H1 (cell line): ENCODE measurements around the gene CBLB. TPM values are rescaled to one million over a fixed set of nuclear protein-coding genes. Genes with fewer than 3 reads are reported as not detected.

Source experiments
- CTCF ChIA-PET: fragments of 300-600 bp; sonication (Branson Sonifier 250); formaldehyde crosslinking; loops from one replicate; lab custom pipeline; 2021; ENCODE audit not compliant: partially characterized antibody; lab: Charles Lee
- POLR2A ChIA-PET: fragments of 300-600 bp; sonication (Branson Sonifier 250); formaldehyde crosslinking; loops from one replicate; lab custom pipeline; 2021; ENCODE audit warnings: inconsistent platforms; ENCODE audit not compliant: partially characterized antibody; lab: Charles Lee
- DNase-seq, 2 experiments: peaks; one replicate each; pipeline versions ENCODE4 v3.0.0 to v3.0.0-alpha.2; 2010 to 2022; ENCODE audit warnings: low spot score in 2 of 2, low read depth in 1 of 2, mixed read lengths in 1 of 2
- FAIRE-seq: peaks from 2 replicates; lab custom pipeline; 2011; peaks lifted over from hg19 to GRCh38; lab: Jason Lieb, UNC
- H2AFZ ChIP-seq: 2 replicates; pipeline ENCODE4 v1.8.1; 2012; ENCODE audit warnings: low read length, inconsistent platforms
- H2AK5ac ChIP-seq: 2 replicates; pipeline ENCODE4 v1.6.1; 2013; ENCODE audit warnings: low read depth, low read length
- H2BK120ac ChIP-seq: replicated peaks from 2 replicates; pipeline ENCODE3; 2013; ENCODE audit warnings: low read depth, low read length, inconsistent platforms
- H2BK12ac ChIP-seq: 2 replicates; pipeline ENCODE4 v1.6.1; 2013; ENCODE audit warnings: low read depth, low read length
- H2BK15ac ChIP-seq: 2 replicates; pipeline ENCODE4 v1.6.1; 2013; ENCODE audit warnings: low read length
- H2BK20ac ChIP-seq: 2 replicates; pipeline ENCODE4 v1.6.1; 2013; ENCODE audit warnings: low read length
- H2BK5ac ChIP-seq: 2 replicates; pipeline ENCODE4 v1.6.1; 2013; ENCODE audit warnings: low read depth, low read length
- H3K14ac ChIP-seq: 2 replicates; pipeline ENCODE4 v1.6.1; 2013; ENCODE audit warnings: inconsistent platforms; ENCODE audit not compliant: insufficient read length
- H3K18ac ChIP-seq: 2 replicates; pipeline ENCODE4 v1.6.1; 2013; ENCODE audit warnings: low read length; ENCODE audit errors: extremely low read depth
- H3K23ac ChIP-seq: 2 replicates; pipeline ENCODE4 v1.6.1; 2013; ENCODE audit warnings: inconsistent platforms; ENCODE audit not compliant: insufficient read length
- H3K23me2 ChIP-seq: 2 replicates; pipeline ENCODE4 v1.6.1; 2013; ENCODE audit warnings: low read depth, low read length
- H3K27ac ChIP-seq: 2 replicates; pipeline ENCODE4 v1.6.1; 2011; ENCODE audit warnings: low read depth, low read length, inconsistent platforms
- H3K27me3 ChIP-seq, 4 experiments: replicated peaks in 1 of 4; 1 replicate in 1 of 4; 2 replicates in 3 of 4; pipeline versions ENCODE4 v1.6.1 to v1.8.1; 2011 to 2013; ENCODE audit warnings: low read length in 3 of 4, mild to moderate bottlenecking in 3 of 4, inconsistent platforms in 2 of 4, mixed read lengths in 2 of 4, moderate library complexity in 1 of 4; ENCODE audit not compliant: control insufficient read depth in 3 of 4, insufficient read depth in 3 of 4; ENCODE audit errors: extremely low read depth in 1 of 4
- H3K36me3 ChIP-seq, 4 experiments: 2 replicates each; pipeline versions ENCODE4 v1.6.1 to v1.8.1; 2011 to 2013; ENCODE audit warnings: mild to moderate bottlenecking in 4 of 4, low read length in 3 of 4, moderate library complexity in 2 of 4, control low read depth in 1 of 4, inconsistent platforms in 1 of 4; ENCODE audit not compliant: insufficient read depth in 4 of 4, control insufficient read depth in 2 of 4
- H3K4ac ChIP-seq: replicated peaks from 2 replicates; pipeline ENCODE3; 2013; ENCODE audit warnings: low read length, low read depth, mixed read lengths, inconsistent platforms; ENCODE audit not compliant: insufficient read length
- H3K4me1 ChIP-seq, 4 experiments: replicated peaks in 1 of 4; 1 replicate in 1 of 4; 2 replicates in 3 of 4; pipeline versions ENCODE4 v1.6.1 to v1.8.1; 2011 to 2013; ENCODE audit warnings: low read length in 3 of 4, inconsistent platforms in 2 of 4, mixed read lengths in 1 of 4; ENCODE audit not compliant: insufficient read depth in 4 of 4, control insufficient read depth in 3 of 4
- H3K4me2 ChIP-seq, 2 experiments: 2 replicates each; pipeline versions ENCODE4 v1.6.1 to v1.8.1; 2011 to 2013; ENCODE audit warnings: low read depth in 2 of 2, low read length in 2 of 2, control low read depth in 1 of 2, inconsistent platforms in 1 of 2, mild to moderate bottlenecking in 1 of 2; ENCODE audit not compliant: insufficient read depth in 1 of 2
- H3K4me3 ChIP-seq, 4 experiments: fragments of 200-600, 300-600 bp in 1 of 4; sonication (generic), shearing (Covaris generic), sonication (Bioruptor Twin) in 1 of 4; 2 replicates each; pipeline versions ENCODE4 v1.5.1 to v1.8.1; 2011 to 2016; ENCODE audit warnings: low read length in 4 of 4, low read depth in 3 of 4, control low read depth in 2 of 4, inconsistent platforms in 2 of 4, mild to moderate bottlenecking in 2 of 4, mixed read lengths in 1 of 4, moderate library complexity in 1 of 4; ENCODE audit not compliant: insufficient read depth in 2 of 4; ENCODE audit errors: extremely low read depth in 1 of 4
- H3K56ac ChIP-seq: replicated peaks from 2 replicates; pipeline ENCODE3; 2013; ENCODE audit warnings: low read depth, mild to moderate bottlenecking, mixed read lengths, low read length, inconsistent platforms; ENCODE audit not compliant: insufficient read length
- H3K79me1 ChIP-seq: 2 replicates; pipeline ENCODE4 v1.6.1; 2013; ENCODE audit warnings: low read depth, low read length, control low read depth
- H3K79me2 ChIP-seq, 2 experiments: 2 replicates each; pipeline versions ENCODE4 v1.6.1 to v1.8.1; 2012 to 2013; ENCODE audit warnings: low read length in 2 of 2, mild to moderate bottlenecking in 2 of 2, inconsistent platforms in 1 of 2; ENCODE audit not compliant: insufficient read depth in 2 of 2, control insufficient read depth in 1 of 2
- H3K9ac ChIP-seq, 4 experiments: replicated peaks in 1 of 4; 1 replicate in 1 of 4; 2 replicates in 3 of 4; pipeline versions ENCODE4 v1.6.1 to v1.8.1; 2011 to 2013; ENCODE audit warnings: low read depth in 3 of 4, low read length in 3 of 4, control low read depth in 2 of 4, mild to moderate bottlenecking in 2 of 4, moderate library complexity in 2 of 4, inconsistent platforms in 1 of 4; ENCODE audit errors: extremely low read depth in 1 of 4
- H3K9me3 ChIP-seq, 2 experiments: 2 replicates each; pipeline versions ENCODE4 v1.6.1 to v1.8.1; 2012 to 2013; ENCODE audit warnings: mild to moderate bottlenecking in 2 of 2, moderate library complexity in 2 of 2, control low read depth in 1 of 2, inconsistent platforms in 1 of 2, low read depth in 1 of 2, low read length in 1 of 2, mixed read lengths in 1 of 2; ENCODE audit not compliant: insufficient read depth in 2 of 2
- H4K20me1 ChIP-seq, 2 experiments: replicated peaks in 1 of 2; 2 replicates each; pipeline versions ENCODE3 to v1.8.1; 2011 to 2013; ENCODE audit warnings: inconsistent platforms in 2 of 2, low read length in 2 of 2, mild to moderate bottlenecking in 1 of 2; ENCODE audit not compliant: insufficient read depth in 2 of 2, control insufficient read depth in 1 of 2
- H4K5ac ChIP-seq: 2 replicates; pipeline ENCODE4 v1.6.1; 2013; ENCODE audit warnings: low read length, low read depth, mixed read lengths, inconsistent platforms; ENCODE audit not compliant: insufficient read length
- H4K8ac ChIP-seq: 2 replicates; pipeline ENCODE4 v1.8.0; 2013; ENCODE audit warnings: mild to moderate bottlenecking, moderate library complexity, low read length, inconsistent platforms; ENCODE audit not compliant: insufficient read depth; ENCODE audit errors: extremely low read depth
- H4K91ac ChIP-seq: replicated peaks from 2 replicates; pipeline ENCODE3; 2013; ENCODE audit warnings: low read length, mixed read lengths, inconsistent platforms; ENCODE audit not compliant: insufficient read length
- NANOG ChIP-seq: IDR thresholded peaks from 2 replicates; pipeline ENCODE4 v1.6.1; 2011; ENCODE audit warnings: low read length, low read depth, mild to moderate bottlenecking, inconsistent platforms; ENCODE audit not compliant: insufficient read depth, poor library complexity, severe bottlenecking
- whole genome bisulfite sequencing, 2 experiments: shearing (Covaris generic) in 1 of 2; methylation state at CpG; one replicate each; pipeline versions ENCODE4 v1.1.6 to v1.1.7; 2013 to 2015; ENCODE audit warnings: low lambda C conversion rate in 2 of 2, mixed read lengths in 2 of 2, inconsistent platforms in 1 of 2, low coverage in 1 of 2, missing lambda C conversion rate in 1 of 2; ENCODE audit not compliant: insufficient replicate concordance in 2 of 2, insufficient coverage in 1 of 2, insufficient read length in 1 of 2; ENCODE audit errors: extremely low coverage in 1 of 2, missing lambda C conversion rate in 1 of 2; 5-methylcytosine and 5-hydroxymethylcytosine counted together
- polyA plus RNA-seq, 7 experiments: library from polyadenylated mRNA; depleted of rRNA in 3 of 7; stranded (reverse) in 5 of 7; unstranded in 2 of 7; fragments of >200 nt in 5 of 7; fragments of 200-250 nt in 2 of 7; gene quantifications; 1 replicate in 5 of 7; 2 replicates in 1 of 7; 4 replicates in 1 of 7; pipeline versions ENCODE4 v1.2.1 to v1.2.3, GENCODE V29; 2011 to 2013; ENCODE audit warnings: missing spikeins in 2 of 7, mixed read lengths in 2 of 7
- total RNA-seq: library from RNA; stranded (reverse); fragmentation: NEBNext Ultra II Directional; extraction: Animal tissue kit (Norgen Biotek cat#: 25700); gene quantifications from 2 replicates; pipeline ENCODE4 v1.2.1, GENCODE V29; 2021

CBLB gene
- total and polyA plus RNA-seq, 2 of the 8 experiments (the other 6 are each of a cell fraction or from before 2014, with no cell fraction given) = 14.5 to 26.0 TPM

DNA sequence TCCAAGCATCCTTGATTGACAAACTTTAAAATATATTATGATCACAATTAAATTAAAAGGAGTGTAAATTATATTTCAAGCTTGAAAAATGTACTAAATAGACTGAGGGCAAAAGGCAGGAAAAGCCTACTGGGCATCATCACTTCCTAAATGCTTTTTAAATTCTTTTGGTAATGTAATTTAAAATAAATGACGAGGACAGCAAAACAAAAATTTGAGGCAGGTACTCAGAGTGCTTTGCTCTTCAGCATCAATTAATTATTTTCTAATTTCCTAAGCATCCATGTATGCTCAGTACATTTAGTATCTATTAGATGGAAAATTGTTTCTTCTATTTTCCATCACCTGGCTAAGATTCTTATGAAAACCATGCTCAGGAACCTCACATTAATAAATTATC is 5.2 kb downstream of the CBLB start:
- Histone ChIP-seq H2BK15ac (no peak overlapping the region), H3K18ac (no peak overlapping the region), H3K4me3 (no peak overlapping the region), H3K4me1 (no peaks in the 10 kb centered on the region; a peak in 1 of 7 replicates), H2AK5ac (no peak overlapping the region), H3K4ac (no peak overlapping the region), H4K91ac (no peak overlapping the region), H4K8ac (no peak overlapping the region), H2BK120ac (no peak overlapping the region), H3K27ac (no peak overlapping the region), H3K79me2 (peaks cover 0 to 86% of the 10 kb centered on the region in 2 experiments; a peak in 3 of 4 replicates), H3K23ac (no peak overlapping the region), H4K20me1 (no peaks in the 10 kb centered on the region), H3K23me2 (peaks cover 6% of the 10 kb centered on the region; the same call in 1 of the 2 replicates), H3K14ac (no peak overlapping the region), H2BK12ac (no peak overlapping the region), H3K9ac (no peak overlapping the region), H2AFZ (no peak overlapping the region), H2BK5ac (no peak overlapping the region), H2BK20ac (no peak overlapping the region), H3K27me3 (no peaks in the 10 kb centered on the region), H3K56ac (no peak overlapping the region), H3K4me2 (no peak overlapping the region), H3K9me3 (no peaks in the 10 kb centered on the region), H3K36me3 (peaks cover 0 to 25% (median 0%) of the 10 kb centered on the region in 4 experiments; a peak in 2 of 8 replicates), H3K79me1 (no peaks in the 10 kb centered on the region; the same call in 1 of the 2 replicates), H4K5ac (no peak overlapping the region)
- no peak for DNase-seq
- WGBS, 2 experiments = 91% methylated on average over 1 of the region's 1 CpG; no CpG with 5 or more reads in 1 of the 2 experiments
- FAIRE-seq = no peak
- ChIA-PET CTCF (interaction anchor here (0.9 kb wide), 1 partner anchor 11 kb away, joined by 3 read pairs; no protein-coding TSS in a partner anchor), POLR2A (no interaction called here)
- no peak for TF ChIP-seq NANOG
